22Rv1 (cell line): ENCODE results near the gene RACK1.

Experiments
- CTCF ChIP-seq: fragments of 450-650 bp; IDR thresholded peaks from 2 replicates; pipeline ENCODE4 v1.5.1; 2017; ENCODE audit warnings: mild to moderate bottlenecking
- ZFX ChIP-seq: fragments of 450-650 bp; IDR thresholded peaks from 2 replicates; pipeline ENCODE4 v1.6.1; 2017; ENCODE audit warnings: antibody characterized with exemption, borderline replicate concordance

- TF ChIP-seq CTCF (no peak), ZFX (no peak)
Observed at GRCh38 chr5:181224390-181225229, 19.1 kb downstream of the RACK1 start.
